Right renal cortex interstitium (tissue), 3 donors: Measurements from ENCODE around the gene ADGRG6. TPM values are rescaled to one million over a fixed set of nuclear protein-coding genes. Genes with fewer than 3 reads are reported as not detected.
A peak's percentile ranks its signal among the peaks of the same experiment; 100 is the strongest.
"Not testable (repeated sequence)": the region's sequence is repeated elsewhere in the genome, so short reads cannot be mapped to it uniquely, and the experiment has no call there.

ENCODE experiments used
- DNase-seq, 3 donors: peaks; one replicate each; pipeline ENCODE4 v3.0.0-alpha.2; 2013; ENCODE audit warnings: low read depth in 3 of 3, low spot score in 2 of 3
- polyA plus RNA-seq, 3 donors: library from polyadenylated mRNA; unstranded; fragments of 120-200 nt; gene quantifications; one replicate each; pipeline ENCODE4 v1.2.1, GENCODE V29; 2013; ENCODE audit not compliant: insufficient read length in 3 of 3

ADGRG6 gene
- polyA plus RNA-seq = 10 to 100 TPM; 29.3 to 31.3 (median 30.0) TPM

- peak in 1 of 3 donors; percentile 13 for DNase-seq
Measured at GRCh38 chr6:142301651-142302391, at the start of gene ADGRG6. Gene ADGRG6 (plus strand): TSS chr6:142302007. CDS start chr6:142302330, 323 bp downstream.

DNA sequence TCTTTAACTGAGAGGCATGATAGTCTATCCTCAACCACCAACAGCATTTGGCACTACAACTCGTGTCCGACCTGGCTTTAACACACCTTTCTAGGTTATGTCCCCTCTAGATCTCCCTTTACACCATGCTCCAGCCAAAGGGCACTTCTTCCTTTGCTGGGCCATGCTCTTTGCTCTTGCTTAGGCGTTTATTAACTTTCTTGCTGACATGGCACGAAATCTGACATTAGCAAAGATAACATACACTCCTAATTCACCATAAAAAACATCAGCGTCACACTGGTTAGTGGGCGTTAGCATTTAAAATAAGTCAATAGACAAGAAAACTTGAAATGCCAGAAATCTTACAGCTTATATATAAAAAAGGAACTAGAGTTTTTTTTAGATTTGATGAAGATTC is 47.3 kb upstream of the ADGRG6 start:
- DNase-seq = no peak

- no peak for DNase-seq
Measured at GRCh38 chr6:142255785-142256184, 46.0 kb upstream of the ADGRG6 start.

- DNase-seq = no peak
Measured at GRCh38 chr6:142258305-142258704, 43.5 kb upstream of the ADGRG6 start.

GRCh38 chr6:142258757-142259156 is 43.0 kb upstream of the ADGRG6 start:
- DNase-seq = no peak

- no peak for DNase-seq
Measured at GRCh38 chr6:142260748-142261147, 41.1 kb upstream of the ADGRG6 start.

DNA sequence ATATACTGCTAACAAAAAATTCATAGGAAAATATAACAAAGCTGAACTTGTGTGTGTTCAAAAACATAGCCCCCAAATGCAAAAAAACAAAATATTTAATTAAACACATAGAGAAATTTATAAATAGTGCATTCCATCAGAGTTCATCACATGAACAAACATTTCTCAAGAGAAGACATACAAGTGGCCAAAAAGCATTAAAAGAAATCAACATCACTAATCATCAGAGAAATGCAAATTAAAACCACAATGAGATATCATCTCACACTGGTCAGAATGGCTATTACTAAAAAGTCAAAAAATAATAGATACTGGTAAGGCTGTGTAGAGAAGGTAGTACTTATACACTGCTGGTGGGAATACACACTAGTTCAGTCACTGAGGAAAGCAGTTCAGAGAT is 39.6 kb upstream of the ADGRG6 start:
- DNase-seq = no peak

DNA sequence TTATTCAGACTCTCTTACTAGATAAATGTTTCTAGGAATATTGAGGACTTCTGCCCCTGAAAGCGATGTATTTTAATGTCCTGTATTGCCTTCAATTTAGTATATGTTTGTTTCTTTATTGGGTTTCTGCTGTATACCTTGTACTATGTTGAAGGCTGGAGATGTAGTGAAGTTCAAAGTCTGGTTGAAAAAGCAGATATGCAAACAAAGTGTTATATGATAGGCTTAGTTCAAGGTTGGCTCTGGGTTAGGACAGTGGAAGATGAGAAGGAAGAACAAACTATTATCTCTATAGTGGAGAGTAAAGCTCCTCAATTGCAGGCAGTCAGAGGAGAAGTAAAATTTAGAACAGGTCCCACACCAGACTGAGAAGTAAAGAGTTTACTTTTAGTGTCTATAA is 36.3 kb upstream of the ADGRG6 start:
- DNase-seq = no peak

GRCh38 chr6:142266060-142266459 is 35.7 kb upstream of the ADGRG6 start:
- no peak for DNase-seq

GRCh38 chr6:142271476-142271875 is 30.3 kb upstream of the ADGRG6 start:
- DNase-seq = no peak

DNA sequence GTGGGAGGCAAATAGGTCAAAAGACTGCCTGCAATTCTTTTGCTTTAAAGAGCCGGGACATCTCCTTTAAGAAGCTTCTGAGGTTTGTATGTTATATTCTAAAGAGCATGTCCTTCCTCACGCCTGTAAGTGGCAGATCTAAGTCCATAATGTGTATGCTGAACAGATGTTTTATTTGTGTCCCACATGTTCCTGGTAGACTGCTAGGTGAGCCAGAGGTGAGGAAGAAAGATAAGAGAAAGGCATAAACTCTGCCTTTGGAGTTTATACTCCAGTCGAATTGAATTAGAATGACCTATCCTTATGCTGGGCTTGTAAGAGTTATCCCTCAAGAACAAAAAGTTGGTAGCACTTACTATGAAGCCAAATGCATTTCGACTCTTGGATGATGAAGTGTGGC is 27.2 kb upstream of the ADGRG6 start:
- DNase-seq = no peak

DNA sequence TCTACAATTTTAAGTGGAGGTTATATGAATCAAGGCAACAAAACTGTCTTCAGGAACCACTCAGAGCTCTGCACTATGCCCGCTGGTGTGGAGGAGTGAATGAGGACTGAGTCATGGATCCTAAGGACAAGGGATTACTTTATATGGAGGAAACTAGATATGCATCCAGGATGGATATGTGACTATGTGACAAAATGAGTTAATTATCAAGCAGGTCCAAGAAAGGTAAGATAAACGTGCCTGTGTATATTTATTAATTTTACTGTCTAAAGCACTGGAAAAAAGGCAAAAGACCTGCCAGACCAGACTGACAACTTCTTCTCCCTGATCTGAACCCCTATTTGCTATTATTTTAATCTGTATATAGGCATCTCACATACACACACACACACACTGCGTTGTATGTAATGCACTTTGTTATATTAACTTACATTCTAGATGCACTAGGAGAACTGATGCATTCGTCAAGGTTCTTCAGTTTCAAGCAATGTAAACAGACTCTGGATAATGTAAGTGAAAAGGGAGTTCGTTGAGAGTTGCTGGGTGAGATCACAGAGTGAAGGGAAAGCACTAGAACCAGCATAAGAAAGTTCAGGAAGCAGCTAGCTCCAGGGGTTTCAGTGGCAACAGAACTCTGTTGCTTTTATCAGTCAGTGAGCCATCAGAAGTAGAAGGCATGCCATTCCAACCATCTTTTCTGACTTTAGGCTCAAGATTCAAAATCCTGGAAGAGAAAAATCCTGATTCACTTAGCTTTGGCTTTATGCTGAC is 26.4 kb upstream of the ADGRG6 start:
- no peak for DNase-seq

- no peak for DNase-seq
Measured at GRCh38 chr6:142276256-142276655, 25.6 kb upstream of the ADGRG6 start.

GRCh38 chr6:142279350-142280180 is 22.2 kb upstream of the ADGRG6 start:
- no peak for DNase-seq

DNA sequence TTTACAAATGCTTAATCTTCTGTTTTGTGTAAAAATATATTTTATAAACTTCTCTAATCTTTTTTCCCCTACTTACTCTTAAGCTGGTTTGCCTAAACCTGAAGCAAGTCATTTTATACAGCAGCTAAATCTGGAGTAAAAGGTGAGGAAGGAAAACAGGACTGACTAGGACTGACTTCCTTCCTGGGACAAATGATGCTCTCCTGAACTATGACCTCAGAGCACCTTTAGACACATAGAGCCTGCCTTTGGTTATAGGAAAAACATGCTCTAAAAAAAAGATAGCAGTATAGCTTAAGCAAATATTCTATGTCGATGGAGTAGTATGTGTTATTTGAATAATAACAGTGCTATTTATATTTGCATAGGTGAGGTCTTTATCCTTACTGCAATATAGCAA is 21.5 kb upstream of the ADGRG6 start:
- DNase-seq = no peak

- no peak for DNase-seq
Measured at GRCh38 chr6:142280927-142281326, 20.9 kb upstream of the ADGRG6 start.

DNA sequence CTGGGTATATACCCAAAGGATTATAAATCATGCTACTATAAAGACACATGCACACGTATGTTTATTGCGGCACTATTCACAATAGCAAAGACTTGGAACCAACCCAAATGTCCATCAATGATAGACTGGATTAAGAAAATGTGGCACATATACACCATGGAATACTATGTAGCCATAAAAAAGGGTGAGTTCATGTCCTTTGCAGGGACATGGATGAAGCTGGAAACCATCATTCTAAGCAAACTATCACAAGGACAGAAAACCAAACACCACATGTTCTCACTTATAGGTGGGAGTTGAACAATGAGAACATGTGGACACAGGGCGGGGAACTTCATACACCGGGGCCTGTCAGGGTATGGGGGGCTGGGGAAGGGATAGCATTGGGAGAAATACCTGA is 18.7 kb upstream of the ADGRG6 start:
- not testable (repeated sequence) for DNase-seq

- no peak for DNase-seq
Measured at GRCh38 chr6:142284419-142284818, 17.4 kb upstream of the ADGRG6 start.

GRCh38 chr6:142285235-142286087 is 16.3 kb upstream of the ADGRG6 start:
- no peak for DNase-seq

GRCh38 chr6:142286088-142286409 is 15.8 kb upstream of the ADGRG6 start:
- DNase-seq = no peak
